IMR-90 (cell line): ENCODE measurements around the gene RCN2. TPM values are rescaled to one million over a fixed set of nuclear protein-coding genes. Genes with fewer than 3 reads are reported as not detected.

Experiments used
- ATAC-seq: fragments of 200-7000 bp; cut with Tn5 transposase; 2 replicates; pipeline ENCODE4 v1.9.1; 2020; ENCODE audit warnings: low read depth, mild to moderate bottlenecking, moderate library complexity
- BruUV-seq: library from RNA; stranded (reverse); fragments of 400-500 nt; replicated peaks from 2 replicates; lab custom pipeline; 2021; lab: Mats Ljungman, UMichigan
- CTCF ChIA-PET: fragments of 300-600 bp; formaldehyde crosslinking; extraction: SDS; loops from one replicate; lab custom pipeline; 2021; ENCODE audit warnings: antibody characterized with exemption; lab: Yijun Ruan, JAX
- POLR2A ChIA-PET: fragments of 300-600 bp; sonication (Branson Sonifier 250); formaldehyde crosslinking; loops from one replicate; lab custom pipeline; 2022; ENCODE audit warnings: antibody characterized with exemption; ENCODE audit not compliant: unreplicated experiment; lab: Charles Lee
- DNase-seq: peaks from one replicate; pipeline ENCODE4 v3.0.0; 2013
- H2AFZ ChIP-seq: replicated peaks from 2 replicates; pipeline ENCODE3; 2013; ENCODE audit warnings: low read length, mild to moderate bottlenecking; ENCODE audit not compliant: poor library complexity
- H2AK5ac ChIP-seq: 2 replicates; pipeline ENCODE4 v1.6.1; 2013; ENCODE audit warnings: low read depth, low read length, inconsistent platforms
- H2AK9ac ChIP-seq: replicated peaks from 2 replicates; pipeline ENCODE3; 2013; ENCODE audit warnings: mild to moderate bottlenecking, low read depth, low read length, moderate library complexity; ENCODE audit not compliant: poor library complexity
- H2BK120ac ChIP-seq: 2 replicates; pipeline ENCODE4 v1.6.1; 2013; ENCODE audit warnings: low read depth, low read length, inconsistent platforms
- H2BK15ac ChIP-seq: 3 replicates; pipeline ENCODE4 v1.6.1; 2013; ENCODE audit warnings: low read depth, low read length, inconsistent platforms
- H2BK20ac ChIP-seq: 2 replicates; pipeline ENCODE4 v1.6.1; 2013; ENCODE audit warnings: low read depth, mild to moderate bottlenecking, inconsistent platforms, low read length, moderate library complexity
- H2BK5ac ChIP-seq: 2 replicates; pipeline ENCODE4 v1.6.1; 2013; ENCODE audit warnings: mild to moderate bottlenecking, low read depth, low read length, inconsistent platforms; ENCODE audit not compliant: poor library complexity, severe bottlenecking
- H3K14ac ChIP-seq: replicated peaks from 2 replicates; pipeline ENCODE4 v1.6.1; 2013; ENCODE audit warnings: low read depth, low read length, inconsistent platforms
- H3K18ac ChIP-seq: 2 replicates; pipeline ENCODE4 v1.6.1; 2013; ENCODE audit warnings: low read depth, low read length, control low read depth
- H3K23ac ChIP-seq: 2 replicates; pipeline ENCODE4 v1.6.1; 2013; ENCODE audit warnings: low read depth, low read length, inconsistent platforms
- H3K27ac ChIP-seq: 2 replicates; pipeline ENCODE4 v1.5.1; 2013; ENCODE audit warnings: mild to moderate bottlenecking, control low read depth, low read length; ENCODE audit not compliant: insufficient read depth
- H3K27me3 ChIP-seq: 2 replicates; pipeline ENCODE4 v1.6.1; 2013; ENCODE audit warnings: low read length; ENCODE audit not compliant: control insufficient read depth, insufficient read depth
- H3K36me3 ChIP-seq: 2 replicates; pipeline ENCODE4 v1.6.1; 2013; ENCODE audit warnings: low read length, mixed read lengths; ENCODE audit not compliant: control insufficient read depth, insufficient read depth
- H3K4ac ChIP-seq: 2 replicates; pipeline ENCODE4 v1.6.1; 2013; ENCODE audit warnings: low read depth, low read length, inconsistent platforms
- H3K4me1 ChIP-seq: 2 replicates; pipeline ENCODE4 v1.6.1; 2013; ENCODE audit warnings: low read length, mixed read lengths; ENCODE audit not compliant: control insufficient read depth, insufficient read depth
- H3K4me2 ChIP-seq: 2 replicates; pipeline ENCODE4 v1.6.1; 2013; ENCODE audit warnings: low read depth, mild to moderate bottlenecking, control low read depth, low read length, moderate library complexity
- H3K4me3 ChIP-seq: 2 replicates; pipeline ENCODE4 v1.5.1; 2013; ENCODE audit warnings: low read depth, mild to moderate bottlenecking, control low read depth, low read length, moderate library complexity; ENCODE audit not compliant: insufficient read depth
- H3K56ac ChIP-seq: 2 replicates; pipeline ENCODE4 v1.6.1; 2013; ENCODE audit warnings: low read length, inconsistent platforms; ENCODE audit not compliant: insufficient read depth; ENCODE audit errors: extremely low read depth
- H3K79me1 ChIP-seq, 2 experiments: 2 replicates each; pipeline ENCODE4 v1.6.1; 2013; ENCODE audit warnings: low read length in 2 of 2, inconsistent platforms in 1 of 2, low read depth in 1 of 2
- H3K9ac ChIP-seq: 2 replicates; pipeline ENCODE4 v1.6.1; 2013; ENCODE audit warnings: low read depth, low read length, control low read depth
- H3K9me1 ChIP-seq: 2 replicates; pipeline ENCODE4 v1.6.1; 2013; ENCODE audit warnings: low read length, inconsistent platforms; ENCODE audit not compliant: insufficient read depth
- H3K9me3 ChIP-seq: 2 replicates; pipeline ENCODE4 v1.6.1; 2013; ENCODE audit warnings: low read length; ENCODE audit not compliant: control insufficient read depth, insufficient read depth
- H4K20me1 ChIP-seq: 2 replicates; pipeline ENCODE4 v1.6.1; 2013; ENCODE audit warnings: low read length, inconsistent platforms; ENCODE audit not compliant: insufficient read depth
- H4K5ac ChIP-seq: 2 replicates; pipeline ENCODE4 v1.6.1; 2013; ENCODE audit warnings: mild to moderate bottlenecking, low read depth, low read length, control low read depth
- H4K8ac ChIP-seq, 2 experiments: 2 replicates each; pipeline ENCODE4 v1.6.1; 2013; ENCODE audit warnings: low read depth in 2 of 2, low read length in 2 of 2, control low read depth in 1 of 2, inconsistent platforms in 1 of 2
- H4K91ac ChIP-seq: 2 replicates; pipeline ENCODE4 v1.6.1; 2013; ENCODE audit warnings: low read depth, low read length, inconsistent platforms; ENCODE audit not compliant: insufficient read depth
- CEBPB ChIP-seq: IDR thresholded peaks from 2 replicates; pipeline ENCODE4 v1.6.1; 2012; ENCODE audit warnings: low read depth, low read length, improper control_type of control experiment
- CHD1 ChIP-seq: IDR thresholded peaks from 2 replicates; pipeline ENCODE4 v1.6.1; 2012; ENCODE audit warnings: low read depth, low read length, improper control_type of control experiment
- MAZ ChIP-seq: IDR thresholded peaks from 2 replicates; pipeline ENCODE4 v1.6.1; 2012; ENCODE audit warnings: low read depth, mild to moderate bottlenecking, low read length, improper control_type of control experiment, moderate library complexity, borderline replicate concordance
- NFE2L2 ChIP-seq: fragments of 150-350 bp; IDR thresholded peaks from 2 replicates; pipeline ENCODE4 v1.6.1; 2016; ENCODE audit warnings: low read depth, mild to moderate bottlenecking, low read length
- POLR2A ChIP-seq: IDR thresholded peaks from 2 replicates; pipeline ENCODE4 v1.6.1; 2012; ENCODE audit warnings: mild to moderate bottlenecking, low read depth, low read length
- RCOR1 ChIP-seq: IDR thresholded peaks from 2 replicates; pipeline ENCODE4 v1.6.1; 2012; ENCODE audit warnings: mild to moderate bottlenecking, low read length, improper control_type of control experiment; ENCODE audit not compliant: insufficient replicate concordance
- RFX5 ChIP-seq: IDR thresholded peaks from 2 replicates; pipeline ENCODE4 v1.8.0; 2012; ENCODE audit warnings: low read depth, mild to moderate bottlenecking, low read length, moderate library complexity
- SMC3 ChIP-seq: fragments of 150-350 bp; IDR thresholded peaks from 2 replicates; pipeline ENCODE4 v1.6.1; 2016; ENCODE audit warnings: low read depth, mild to moderate bottlenecking, antibody characterized with exemption, low read length, moderate library complexity
- WGBS, 2 experiments: methylation state at CpG; one replicate each; pipeline versions ENCODE4 v1.1.5 to v1.1.7; 2013; ENCODE audit warnings: missing lambda C conversion rate in 2 of 2; ENCODE audit not compliant: insufficient read length in 1 of 2; ENCODE audit errors: extremely low coverage in 2 of 2; 5-methylcytosine and 5-hydroxymethylcytosine counted together
- dilution Hi-C: fragments of 300-500 bp; cut with HindIII; formaldehyde crosslinking; loops from one replicate; pipeline ENCODE4 v1.14.3; 2018; ENCODE audit warnings: low sequenced_read_pairs; ENCODE audit not compliant: unreplicated experiment
- in situ Hi-C: fragments of 300-500 bp; cut with MboI; formaldehyde crosslinking; loops from 3 replicates; pipeline ENCODE4 v1.14.3; 2019; ENCODE audit warnings: low sequenced_read_pairs, inconsistent platforms, mixed read lengths
- intact Hi-C: fragments of 100-400 bp; cut with micrococcal nuclease; formaldehyde crosslinking; loops from 2 replicates; pipeline ENCODE4 v1.10.0; 2022
- polyA plus RNA-seq, 3 experiments: library from polyadenylated mRNA; depleted of rRNA; stranded (reverse); fragments of >200 nt; gene quantifications; 2 replicates each; pipeline ENCODE4 v1.2.3, GENCODE V29; 2012; ENCODE audit warnings: low replicate concordance in 1 of 3
- total RNA-seq: library from RNA; depleted of rRNA; stranded (reverse); fragments of >200 nt; gene quantifications from 2 replicates; pipeline ENCODE4 v1.2.3, GENCODE V29; 2012
- TF ChIP-seq, protein P1 (sequence below): fragments of 150-350 bp; IDR thresholded peaks from 2 replicates; pipeline ENCODE4 v1.6.1; 2017; ENCODE audit warnings: mild to moderate bottlenecking, antibody characterized with exemption, low read length, low read depth

The RCN2 gene
- total and polyA plus RNA-seq, 2 of the 4 experiments (the other 2 are of a cell fraction): 12.0 to 56.5 TPM

DNA sequence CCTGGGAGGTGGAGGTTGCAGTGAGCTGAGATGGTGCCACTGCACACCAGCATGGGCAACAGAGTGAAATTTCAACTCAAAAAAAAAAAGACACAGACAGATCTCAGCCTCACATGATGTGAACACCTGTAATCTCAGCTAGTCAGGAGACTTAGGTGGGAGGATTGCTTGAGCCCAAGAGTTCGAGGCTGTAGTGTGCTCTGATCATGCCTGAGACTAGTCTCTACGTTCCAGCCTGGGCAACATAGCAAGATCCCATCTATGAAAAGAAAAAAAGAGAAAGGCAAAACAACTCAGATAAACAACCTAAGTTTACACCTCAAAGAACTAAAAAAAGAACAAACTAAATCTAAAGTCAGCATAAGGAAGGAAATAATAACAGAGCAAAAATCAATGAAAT lies 37.4 kb upstream of the RCN2 start:
- Histone ChIP-seq H3K14ac (no peak overlapping the region), H2BK5ac (no peak overlapping the region), H2BK120ac (no peak overlapping the region), H2BK20ac (no peak overlapping the region), H2AK9ac (no peak overlapping the region), H3K4ac (no peak overlapping the region), H3K4me2 (no peak overlapping the region), H3K9me3 (no peaks in the 10 kb centered on the region), H4K20me1 (no peaks in the 10 kb centered on the region; the same call in 1 of the 2 replicates), H3K9ac (no peak overlapping the region), H3K23ac (no peak overlapping the region), H3K4me3 (no peak overlapping the region), H3K4me1 (no peaks in the 10 kb centered on the region), H4K5ac (no peak overlapping the region), H3K79me1 (peaks cover 12 to 15% of the 10 kb centered on the region in 2 experiments), H2AFZ (no peak overlapping the region), H4K91ac (no peak overlapping the region), H3K9me1 (no peaks in the 10 kb centered on the region), H4K8ac (no peak overlapping the region), H3K56ac (no peak overlapping the region), H2AK5ac (no peak overlapping the region), H2BK15ac (no peak overlapping the region), H3K18ac (no peak overlapping the region), H3K27me3 (no peaks in the 10 kb centered on the region), H3K27ac (no peak overlapping the region), H3K36me3 (no peaks in the 10 kb centered on the region)
- intact Hi-C loops: no loop called here
- no TSS peak for BruUV-seq
- no peak for DNase-seq
- CTCF ChIA-PET: no interaction called here
- POLR2A ChIA-PET: no interaction called here
- dilution Hi-C loops: no loop called here
- TF ChIP-seq NFE2L2 (no peak), POLR2A (no peak), MAZ (no peak), SMC3 (no peak), CEBPB (no peak), RFX5 (no peak), CHD1 (no peak), RCOR1 (no peak)
- TF ChIP-seq, protein P1, sequence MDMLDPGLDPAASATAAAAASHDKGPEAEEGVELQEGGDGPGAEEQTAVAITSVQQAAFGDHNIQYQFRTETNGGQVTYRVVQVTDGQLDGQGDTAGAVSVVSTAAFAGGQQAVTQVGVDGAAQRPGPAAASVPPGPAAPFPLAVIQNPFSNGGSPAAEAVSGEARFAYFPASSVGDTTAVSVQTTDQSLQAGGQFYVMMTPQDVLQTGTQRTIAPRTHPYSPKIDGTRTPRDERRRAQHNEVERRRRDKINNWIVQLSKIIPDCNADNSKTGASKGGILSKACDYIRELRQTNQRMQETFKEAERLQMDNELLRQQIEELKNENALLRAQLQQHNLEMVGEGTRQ: no peak
- no peak for ATAC-seq
- in situ Hi-C loops: no loop called here
- no CpG with 5 or more reads among the region's 2 CpGs for WGBS, 2 experiments
